ENCODE measurements around the gene SMAP1.

Gene SMAP1

DNA sequence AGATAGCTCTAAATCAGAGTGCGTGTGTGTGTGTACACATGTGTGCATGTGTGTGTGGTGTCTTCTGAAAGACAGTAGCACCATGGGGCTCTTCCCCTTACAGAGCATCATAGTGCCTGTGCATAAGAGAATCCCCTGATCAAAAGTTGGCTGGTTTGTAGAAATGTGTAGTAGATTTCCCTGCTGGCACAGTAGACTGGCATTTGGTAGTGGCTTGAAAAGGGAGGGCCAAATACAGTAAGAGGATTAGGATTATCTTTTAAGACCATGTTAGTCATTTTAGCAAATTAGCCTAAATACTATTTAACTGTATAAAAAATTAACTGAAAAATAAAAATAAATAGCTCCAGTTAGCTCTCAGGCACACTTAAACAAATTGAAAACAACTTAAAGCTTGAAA lies 176.6 kb downstream of the SMAP1 start:
- no peak for DNase-seq

DNA sequence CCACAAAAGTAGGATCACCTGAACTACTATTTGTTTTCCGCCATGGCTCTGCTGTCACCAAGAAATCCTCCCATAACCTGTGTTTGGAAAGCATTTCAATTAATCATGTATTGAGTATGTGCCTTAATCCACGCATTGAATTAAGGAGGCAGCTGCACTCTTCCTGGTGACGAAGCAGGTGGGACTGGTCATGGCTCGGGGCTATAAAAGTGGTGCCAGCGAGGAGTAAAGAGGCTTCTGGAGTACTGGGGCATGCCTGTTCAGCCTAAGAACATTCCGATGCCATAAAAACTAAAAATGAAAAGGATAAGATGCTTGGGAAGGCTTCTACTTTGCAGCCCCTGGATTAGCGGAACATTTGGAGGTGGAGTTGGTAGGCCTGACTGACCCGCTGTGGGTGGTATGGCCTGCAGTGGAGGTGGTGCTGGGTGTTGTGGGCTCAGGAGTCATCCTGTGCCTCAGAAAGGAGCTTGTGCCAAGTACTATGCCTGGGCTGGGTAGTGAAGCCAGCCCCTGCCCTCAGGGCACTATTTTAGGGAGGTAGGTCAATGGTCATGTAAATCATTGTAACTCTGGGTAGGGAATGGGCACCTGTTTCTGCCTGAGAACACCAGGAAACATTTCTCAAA lies 178.6 kb downstream of the SMAP1 start:
- DNase-seq = no peak

- DNase-seq = no peak
Observed at GRCh38 chr6:70847106-70848084, 179.7 kb downstream of the SMAP1 start.

- DNase-seq = no peak
Observed at GRCh38 chr6:70849348-70850069, 181.8 kb downstream of the SMAP1 start.

DNA sequence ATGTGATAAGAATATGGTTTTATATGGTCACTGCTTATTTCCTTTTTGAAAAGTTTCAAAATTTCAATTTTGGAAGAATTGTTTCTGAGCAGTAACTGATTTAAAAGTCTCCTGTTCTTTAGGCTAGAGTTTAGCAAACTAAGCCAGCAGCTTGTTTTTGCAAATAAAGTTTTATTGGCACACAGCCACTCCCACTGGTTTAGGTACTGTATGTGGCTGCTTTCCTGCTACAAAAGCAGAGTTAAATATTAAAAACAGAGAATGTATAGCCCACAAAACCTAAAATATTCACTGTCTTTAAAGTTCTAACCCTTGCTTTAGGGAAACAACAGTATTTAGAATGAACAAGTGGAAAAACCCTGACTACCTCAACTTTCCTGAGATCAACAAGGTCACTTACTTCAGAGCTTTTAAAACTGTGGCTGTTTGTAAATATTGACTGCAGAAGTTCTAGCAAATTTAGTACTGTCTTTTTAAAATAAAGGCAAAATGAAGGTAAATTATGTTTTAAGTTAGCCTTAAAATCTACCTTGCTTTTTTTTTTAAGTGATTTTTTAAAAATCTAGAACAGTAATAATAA lies 185.1 kb downstream of the SMAP1 start:
- DNase-seq = no peak

- DNase-seq = no peak
Observed at GRCh38 chr6:70857387-70858077, 189.8 kb downstream of the SMAP1 start.

GRCh38 chr6:70860045-70860444 lies 192.4 kb downstream of the SMAP1 start:
- no peak for DNase-seq

GRCh38 chr6:70860920-70861319 lies 193.2 kb downstream of the SMAP1 start:
- DNase-seq = no peak

GRCh38 chr6:70863343-70863742 lies 195.7 kb downstream of the SMAP1 start:
- DNase-seq = no peak

DNA sequence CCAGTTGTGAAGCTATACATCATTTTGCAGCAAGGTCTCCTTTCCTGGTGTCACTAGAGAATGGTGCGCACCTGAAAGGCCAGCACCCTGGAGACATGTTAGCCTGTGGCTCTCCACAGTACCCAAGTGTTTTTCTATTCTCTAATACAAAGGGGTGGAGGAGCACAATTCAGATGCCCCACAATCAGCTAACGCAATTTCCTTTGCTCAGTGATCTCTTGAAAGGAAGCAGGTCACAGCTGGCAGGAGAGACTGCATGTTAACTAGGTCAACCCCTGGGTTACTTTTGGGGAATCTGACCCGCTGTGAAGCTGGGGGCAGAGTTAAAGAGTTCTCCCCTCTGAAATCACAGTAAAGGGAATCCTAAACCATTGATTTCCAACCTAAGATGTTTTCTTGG lies 196.7 kb downstream of the SMAP1 start:
- DNase-seq = no peak

DNA sequence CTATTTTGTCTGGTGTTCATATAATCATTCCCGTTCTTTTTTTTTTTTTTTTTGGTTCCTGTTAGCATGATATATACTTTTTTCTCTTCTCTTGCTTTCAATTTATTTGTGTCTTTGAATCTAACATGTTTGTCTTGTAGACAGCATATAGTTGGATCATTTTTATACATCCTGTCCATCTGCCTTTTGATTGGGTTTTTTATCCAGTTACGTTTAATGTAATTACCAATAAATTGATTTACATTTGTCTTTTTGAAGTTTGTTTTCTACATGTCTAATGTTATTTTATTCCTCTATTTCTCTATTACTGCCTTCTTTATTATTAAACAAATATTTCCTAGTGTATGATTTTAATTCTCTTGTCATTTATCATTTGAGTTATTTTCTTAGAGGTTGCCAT lies 204.8 kb downstream of the SMAP1 start:
- no peak for DNase-seq

GRCh38 chr6:70874181-70874913 lies 206.7 kb downstream of the SMAP1 start:
- no peak for DNase-seq

GRCh38 chr6:70879496-70879895 lies 211.8 kb downstream of the SMAP1 start:
- DNase-seq = no peak

DNA sequence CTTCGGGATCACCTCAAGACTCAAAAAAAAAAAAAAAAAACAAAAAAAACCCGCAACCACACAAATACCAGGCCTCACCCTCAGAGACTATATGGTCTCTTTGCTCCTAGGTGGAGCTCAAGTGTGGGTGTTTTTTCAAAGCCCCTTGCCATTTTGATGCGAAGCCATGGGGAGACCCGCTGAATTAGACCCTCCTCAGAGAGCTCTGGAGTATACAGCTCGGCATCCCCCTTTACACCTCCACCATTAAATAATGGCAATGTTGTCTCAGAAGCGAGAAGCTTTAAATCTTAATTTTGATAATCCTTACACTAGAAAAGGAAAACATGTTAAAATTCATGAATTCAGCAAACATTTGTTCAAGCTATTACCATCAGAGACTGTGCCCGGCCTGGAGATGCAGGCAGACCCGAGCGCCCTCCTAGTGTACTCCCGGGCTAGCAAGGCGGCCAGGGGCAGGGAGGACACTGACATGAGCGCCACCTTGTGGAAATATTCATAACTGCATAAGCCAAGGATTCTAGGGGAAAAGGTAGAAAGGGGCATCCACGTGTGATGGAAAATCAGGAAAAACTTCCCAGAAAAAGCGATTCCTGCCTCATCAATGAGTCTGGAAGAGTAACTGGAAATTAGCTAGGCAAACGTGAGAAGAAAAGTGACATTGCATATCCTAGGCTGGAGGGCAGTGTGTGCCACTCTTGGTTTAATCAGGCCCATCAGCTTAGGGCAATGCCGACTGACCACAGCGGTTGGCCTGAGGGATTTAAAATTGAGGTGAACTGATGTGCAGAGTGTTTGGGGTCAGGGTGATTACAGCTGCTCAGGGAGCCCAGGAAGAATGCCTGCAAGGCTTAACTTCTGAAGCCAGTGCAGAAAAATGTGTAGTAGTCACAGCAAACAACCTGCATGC lies 216.6 kb downstream of the SMAP1 start:
- DNase-seq = peak; percentile 61

GRCh38 chr6:70886071-70886470 lies 218.4 kb downstream of the SMAP1 start:
- no peak for DNase-seq

- no peak for DNase-seq
Observed at GRCh38 chr6:70886661-70887060, 219.0 kb downstream of the SMAP1 start.

- DNase-seq = no peak
Observed at GRCh38 chr6:70889270-70889669, 221.6 kb downstream of the SMAP1 start.

DNA sequence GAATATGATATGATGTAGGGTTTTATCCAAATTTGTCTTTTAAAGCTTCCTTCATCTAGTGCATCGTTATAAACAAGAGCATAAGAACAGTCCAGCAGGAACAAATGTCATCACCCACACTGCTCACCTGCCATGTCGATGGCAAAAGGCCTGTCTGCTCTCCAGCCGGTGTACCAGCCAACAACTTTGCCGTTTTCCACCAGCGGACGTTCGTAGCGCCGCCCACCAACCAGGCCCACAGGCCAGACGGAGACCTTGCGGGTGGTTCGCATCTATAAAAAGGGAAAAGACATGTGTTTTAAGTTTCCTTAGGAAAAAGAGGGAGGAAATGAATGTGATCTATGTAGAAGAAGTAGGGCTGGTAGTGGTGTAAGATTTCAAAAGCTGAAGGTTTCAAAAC lies 226.3 kb downstream of the SMAP1 start:
- DNase-seq = no peak

- no peak for DNase-seq
Observed at GRCh38 chr6:70900047-70900446, 232.4 kb downstream of the SMAP1 start.

- DNase-seq = no peak
Observed at GRCh38 chr6:70901324-70901723, 233.6 kb downstream of the SMAP1 start.

Data from hematopoietic multipotent progenitor cell treated with erythropoietin and hydrocortisone succinate and interleukin-3 and kit ligand, for 8 days (in vitro differentiated cells).